Measurements from ENCODE around the gene OGT. TPM values are rescaled to one million over a fixed set of nuclear protein-coding genes. Genes with fewer than 3 reads are reported as not detected.

OGT gene
- total RNA-seq (2021; ENCODE audit: unreplicated experiment) (143 TPM), Bru-seq, nascent RNA (percentile 97 among the genes with signal in this experiment), BruChase-seq, experiment 1, labeled RNA remaining after a 6-hour chase (percentile 99 among the genes with signal in this experiment), BruChase-seq, experiment 2, labeled RNA remaining after a 2-hour chase (percentile 99 among the genes with signal in this experiment)
- polyA plus RNA-seq (2012): 64.0 and 87.4 TPM in 2 replicates
- long read RNA-seq, full-length matches to known transcripts: 14 of 63 reads
- long read RNA-seq, partial matches to known transcripts: 25 of 63 reads
- long read RNA-seq, other reads (novel, unspliced or antisense): 24 of 63 reads

GRCh38 chrX:71532753-71533425, at the start of gene OGT:
Gene OGT, plus strand, starts transcription at chrX:71533104. Its CDS starts 196 bp downstream, at chrX:71533300.
- no TSS peak for BruUV-seq (replicated peaks)
- intact Hi-C loops (cut with micrococcal nuclease): no loop called here
- CTCF ChIA-PET: no interaction called here
- TF ChIP-seq, protein P1, sequence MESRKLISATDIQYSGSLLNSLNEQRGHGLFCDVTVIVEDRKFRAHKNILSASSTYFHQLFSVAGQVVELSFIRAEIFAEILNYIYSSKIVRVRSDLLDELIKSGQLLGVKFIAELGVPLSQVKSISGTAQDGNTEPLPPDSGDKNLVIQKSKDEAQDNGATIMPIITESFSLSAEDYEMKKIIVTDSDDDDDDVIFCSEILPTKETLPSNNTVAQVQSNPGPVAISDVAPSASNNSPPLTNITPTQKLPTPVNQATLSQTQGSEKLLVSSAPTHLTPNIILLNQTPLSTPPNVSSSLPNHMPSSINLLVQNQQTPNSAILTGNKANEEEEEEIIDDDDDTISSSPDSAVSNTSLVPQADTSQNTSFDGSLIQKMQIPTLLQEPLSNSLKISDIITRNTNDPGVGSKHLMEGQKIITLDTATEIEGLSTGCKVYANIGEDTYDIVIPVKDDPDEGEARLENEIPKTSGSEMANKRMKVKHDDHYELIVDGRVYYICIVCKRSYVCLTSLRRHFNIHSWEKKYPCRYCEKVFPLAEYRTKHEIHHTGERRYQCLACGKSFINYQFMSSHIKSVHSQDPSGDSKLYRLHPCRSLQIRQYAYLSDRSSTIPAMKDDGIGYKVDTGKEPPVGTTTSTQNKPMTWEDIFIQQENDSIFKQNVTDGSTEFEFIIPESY (IDR thresholded peaks at IDR 0.05; ENCODE audit: extremely low read depth, insufficient replicate concordance, low read length): no peak
- TF ChIP-seq TCF7L2 (IDR thresholded peaks at IDR 0.05; ENCODE audit: borderline replicate concordance, extremely low read depth, insufficient read depth, insufficient read length): peak; percentile 85
- TF ChIP-seq FOSL1 (IDR thresholded peaks at IDR 0.05; ENCODE audit: low read depth): 0 out of 2 replicates have a peak, but pooled peaks have one; percentile 5
- 0 out of 2 replicates have a peak, but pooled peaks have one; percentile 6 for TF ChIP-seq RAD21 (IDR thresholded peaks at IDR 0.05; ENCODE audit: low read depth)
- peak; percentile 91 for TF ChIP-seq POLR2AphosphoS5 (IDR thresholded peaks at IDR 0.05; ENCODE audit: low read depth, low read length)
- no peak for TF ChIP-seq ZNF274 (IDR thresholded peaks at IDR 0.05; ENCODE audit: low read depth, low read length)
- TF ChIP-seq YY1 (IDR thresholded peaks at IDR 0.05; ENCODE audit: extremely low read depth, insufficient replicate concordance, low read depth, low read length): peak; percentile 93
- peak; percentile 87 for TF ChIP-seq POLR2A (IDR thresholded peaks at IDR 0.05; ENCODE audit: borderline replicate concordance, extremely low read depth, insufficient read depth, insufficient read length)
- peak; percentile 93 for TF ChIP-seq CBX3 (IDR thresholded peaks at IDR 0.05; ENCODE audit: low read depth)
- TF ChIP-seq, protein P2, sequence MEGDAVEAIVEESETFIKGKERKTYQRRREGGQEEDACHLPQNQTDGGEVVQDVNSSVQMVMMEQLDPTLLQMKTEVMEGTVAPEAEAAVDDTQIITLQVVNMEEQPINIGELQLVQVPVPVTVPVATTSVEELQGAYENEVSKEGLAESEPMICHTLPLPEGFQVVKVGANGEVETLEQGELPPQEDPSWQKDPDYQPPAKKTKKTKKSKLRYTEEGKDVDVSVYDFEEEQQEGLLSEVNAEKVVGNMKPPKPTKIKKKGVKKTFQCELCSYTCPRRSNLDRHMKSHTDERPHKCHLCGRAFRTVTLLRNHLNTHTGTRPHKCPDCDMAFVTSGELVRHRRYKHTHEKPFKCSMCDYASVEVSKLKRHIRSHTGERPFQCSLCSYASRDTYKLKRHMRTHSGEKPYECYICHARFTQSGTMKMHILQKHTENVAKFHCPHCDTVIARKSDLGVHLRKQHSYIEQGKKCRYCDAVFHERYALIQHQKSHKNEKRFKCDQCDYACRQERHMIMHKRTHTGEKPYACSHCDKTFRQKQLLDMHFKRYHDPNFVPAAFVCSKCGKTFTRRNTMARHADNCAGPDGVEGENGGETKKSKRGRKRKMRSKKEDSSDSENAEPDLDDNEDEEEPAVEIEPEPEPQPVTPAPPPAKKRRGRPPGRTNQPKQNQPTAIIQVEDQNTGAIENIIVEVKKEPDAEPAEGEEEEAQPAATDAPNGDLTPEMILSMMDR (IDR thresholded peaks at IDR 0.05 in 2 of 3, conservative IDR thresholded peaks at IDR 0.05 in 1 of 3; ENCODE audit: borderline replicate concordance in 1 of 3, insufficient read depth in 1 of 3, low read depth in 2 of 3, low read length in 2 of 3): no peak
- TF ChIP-seq SRF (IDR thresholded peaks at IDR 0.05; ENCODE audit: low read depth): peak; percentile 52; the same call in 1 of the 2 replicates
- TF ChIP-seq ZFX (IDR thresholded peaks at IDR 0.05): no peak
- peak; percentile 90 for TF ChIP-seq SIN3A (IDR thresholded peaks at IDR 0.05; ENCODE audit: low read depth)
- TF ChIP-seq JUND (IDR thresholded peaks at IDR 0.05): peak; percentile 67
- TF ChIP-seq ATF3 (IDR thresholded peaks at IDR 0.05): no peak
- TF ChIP-seq SP1 (IDR thresholded peaks at IDR 0.05; ENCODE audit: low read depth): peak; percentile 67
- TF ChIP-seq REST (IDR thresholded peaks at IDR 0.05; ENCODE audit: low read depth): no peak
- no peak for TF ChIP-seq EZH2 (IDR thresholded peaks at IDR 0.05)

More at GRCh38 chrX:71532753-71533425, at the start of gene OGT:
- peak within 1 kb of the TSS; percentile 87 for H3K4me2 ChIP-seq (ENCODE audit: low read length)
- POLR2A ChIA-PET: interaction anchor here (0.6 to 3.8 kb wide), 3 partner anchors 10 to 167 kb away, joined by 4 to 17 read pairs (median 5); partner anchors contain the start of gene TAF1
- peak within 1 kb of the TSS; percentile 80 for H2AFZ ChIP-seq (ENCODE audit: low read depth, low read length, poor library complexity, severe bottlenecking)
- peaks cover 0 to 21% of the 10 kb centered on the region in 2 experiments; a peak in 3 of 4 replicates for H3K4me1 ChIP-seq (ENCODE audit: control insufficient read depth in 1 of 2, insufficient read depth in 2 of 2, low read length in 2 of 2)
- H3K36me3 ChIP-seq (ENCODE audit: control insufficient read depth in 1 of 2, insufficient read depth in 2 of 2, low read length in 2 of 2): peaks cover 0 to 3% of the 10 kb centered on the region in 2 experiments; a peak in 2 of 4 replicates
- H3K79me2 ChIP-seq (ENCODE audit: insufficient read depth, low read length): peaks cover 56% of the 10 kb centered on the region
- H3K9ac ChIP-seq (ENCODE audit: low read length): peak within 1 kb of the TSS; percentile 95
- RAD21 ChIA-PET (ENCODE audit: low non-redundant PET in 1 of 2, low total read pairs in 2 of 2, uncharacterized antibody in 2 of 2, unreplicated experiment in 2 of 2): no interaction called here
- ATAC-seq (peak; percentile 93), DNase-seq (ENCODE audit: low read depth, low spot score) (peak; percentile 93)
- peak within 1 kb of the TSS; percentile 72 for H3K27ac ChIP-seq (ENCODE audit: low read depth, low read length)
- no peaks in the 10 kb centered on the region for H3K9me2 ChIP-seq (ENCODE audit: insufficient read depth)
- no peaks in the 10 kb centered on the region for H3K9me3 ChIP-seq (ENCODE audit: control insufficient read depth in 1 of 2, insufficient read depth in 1 of 2, low read depth in 1 of 2, low read length in 2 of 2)
- H3K4me3 ChIP-seq (replicated peaks in 1 of 2; ENCODE audit: low read depth in 1 of 2, low read length in 2 of 2): peak within 1 kb of the TSS; percentile 86 to 90
- peaks cover 15% of the 10 kb centered on the region for H4K20me1 ChIP-seq (ENCODE audit: insufficient read depth)
- H3K27me3 ChIP-seq (ENCODE audit: insufficient read depth, low read length): no peaks in the 10 kb centered on the region

All from HCT116 (cell line).